Upper lobe of left lung (tissue), 6 donors: ENCODE data around the gene SEC16B. TPM values are rescaled to one million over a fixed set of nuclear protein-coding genes. Genes with fewer than 3 reads are reported as not detected.

Source experiments
- ATAC-seq, 2 donors: fragments of 200-7000 bp; cut with Tn5 transposase; one replicate each; pipeline ENCODE4 v1.9.1; 2022; ENCODE audit warnings: mild to moderate bottlenecking in 2 of 2, moderate library complexity in 2 of 2; ENCODE audit not compliant: low FRiP score in 2 of 2
- DNase-seq, 2 donors: peaks; one replicate each; pipeline ENCODE4 v3.0.0-alpha.2; 2019 to 2020
- H3K27ac ChIP-seq, 4 donors: fragments of 200-600 bp; sonication (generic); one replicate each; pipeline ENCODE4 v1.5.1; 2016 to 2019
- H3K27me3 ChIP-seq, 4 donors: fragments of 200-600 bp; sonication (generic); one replicate each; pipeline ENCODE4 v1.5.1; 2017 to 2019
- H3K36me3 ChIP-seq, 4 donors: fragments of 200-600 bp; sonication (generic); one replicate each; pipeline ENCODE4 v1.5.1; 2016 to 2019
- H3K4me1 ChIP-seq, 4 donors: fragments of 200-600 bp; sonication (generic); one replicate each; pipeline ENCODE4 v1.5.1; 2018 to 2019
- H3K4me3 ChIP-seq, 4 donors: fragments of 200-600 bp; sonication (generic); one replicate each; pipeline ENCODE4 v1.5.1; 2017 to 2019; ENCODE audit warnings: mild to moderate bottlenecking in 2 of 4, moderate library complexity in 1 of 4
- H3K9me3 ChIP-seq, 4 donors: fragments of 200-600 bp; sonication (generic); one replicate each; pipeline ENCODE4 v1.5.1; 2018 to 2019
- EP300 ChIP-seq, 4 donors: sonication (generic); formaldehyde crosslinking; IDR thresholded peaks; one replicate each; pipeline ENCODE4 v1.5.1; 2017; ENCODE audit warnings: antibody characterized with exemption in 4 of 4, control low read depth in 2 of 4
- POLR2A ChIP-seq, 4 donors: fragments of 450-650 bp; IDR thresholded peaks; one replicate each; pipeline ENCODE4 v1.5.1; 2016 to 2017; ENCODE audit warnings: antibody characterized with exemption in 4 of 4, mild to moderate bottlenecking in 2 of 4
- POLR2AphosphoS5 ChIP-seq, 2 donors: sonication (generic); formaldehyde crosslinking; IDR thresholded peaks; one replicate each; pipeline ENCODE4 v1.5.1; 2017; ENCODE audit warnings: antibody characterized with exemption in 2 of 2
- WGBS, 2 donors: methylation state at CpG; one replicate each; pipeline ENCODE4 v1.1.5; 2017 to 2018; 5-methylcytosine and 5-hydroxymethylcytosine counted together
- total RNA-seq, 6 donors: library from RNA; depleted of rRNA in 4 of 6; stranded (reverse); fragments of >200 nt in 4 of 6; gene quantifications; one replicate each; pipeline versions ENCODE4 v1.1.0 to v1.2.1, GENCODE V29; 2016 to 2021
- TF ChIP-seq, protein P1 (sequence below), 6 experiments: fragments of 450-650 bp in 4 of 6; fragments of 200-600 bp in 2 of 6; sonication (generic) in 2 of 6; IDR thresholded peaks; one replicate each; pipeline ENCODE4 v1.5.1; 2016 to 2019; ENCODE audit warnings: antibody characterized with exemption in 6 of 6
- donor health status: DM: no; HTN: no; CAD: no; lungs with moderate emphysema.
- donor health status: DM: no; HTN: yes; CAD: no; lungs with severe emphysema.

SEC16B gene
- total RNA-seq, 6 donors from 2014 or later = 1.3 to 26.2 (median 3.1) TPM

DNA sequence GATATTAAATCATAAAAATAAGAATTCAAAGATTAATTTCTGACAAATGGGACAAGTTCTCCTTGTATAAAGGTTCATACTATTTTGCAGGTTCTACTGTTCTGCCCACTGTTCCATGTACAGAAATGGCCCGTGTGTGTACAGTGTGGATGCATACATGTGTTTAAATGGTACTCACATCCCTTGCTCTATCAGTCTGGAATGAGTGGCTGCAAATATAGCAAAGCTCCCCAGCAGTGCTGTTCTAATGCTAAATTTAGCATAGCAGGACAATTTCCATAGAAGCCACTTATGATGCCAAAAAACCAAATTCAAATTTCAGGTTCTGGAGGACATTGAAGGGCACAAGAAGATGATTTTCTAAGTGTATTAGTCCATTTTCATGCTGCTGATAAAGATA, 9.4 kb upstream of the SEC16B start:
- TF ChIP-seq EP300 (IDR thresholded peaks at IDR 0.05) (no peak), POLR2AphosphoS5 (IDR thresholded peaks at IDR 0.05) (no peak), POLR2A (IDR thresholded peaks at IDR 0.05) (no peak)
- TF ChIP-seq, protein P1, sequence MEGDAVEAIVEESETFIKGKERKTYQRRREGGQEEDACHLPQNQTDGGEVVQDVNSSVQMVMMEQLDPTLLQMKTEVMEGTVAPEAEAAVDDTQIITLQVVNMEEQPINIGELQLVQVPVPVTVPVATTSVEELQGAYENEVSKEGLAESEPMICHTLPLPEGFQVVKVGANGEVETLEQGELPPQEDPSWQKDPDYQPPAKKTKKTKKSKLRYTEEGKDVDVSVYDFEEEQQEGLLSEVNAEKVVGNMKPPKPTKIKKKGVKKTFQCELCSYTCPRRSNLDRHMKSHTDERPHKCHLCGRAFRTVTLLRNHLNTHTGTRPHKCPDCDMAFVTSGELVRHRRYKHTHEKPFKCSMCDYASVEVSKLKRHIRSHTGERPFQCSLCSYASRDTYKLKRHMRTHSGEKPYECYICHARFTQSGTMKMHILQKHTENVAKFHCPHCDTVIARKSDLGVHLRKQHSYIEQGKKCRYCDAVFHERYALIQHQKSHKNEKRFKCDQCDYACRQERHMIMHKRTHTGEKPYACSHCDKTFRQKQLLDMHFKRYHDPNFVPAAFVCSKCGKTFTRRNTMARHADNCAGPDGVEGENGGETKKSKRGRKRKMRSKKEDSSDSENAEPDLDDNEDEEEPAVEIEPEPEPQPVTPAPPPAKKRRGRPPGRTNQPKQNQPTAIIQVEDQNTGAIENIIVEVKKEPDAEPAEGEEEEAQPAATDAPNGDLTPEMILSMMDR (IDR thresholded peaks at IDR 0.05) = no peak
- Histone ChIP-seq H3K27ac (no peak overlapping the region), H3K4me3 (no peak overlapping the region), H3K27me3 (no peaks in the 10 kb centered on the region), H3K4me1 (no peaks in the 10 kb centered on the region), H3K36me3 (peaks cover 0 to 2% (median 0%) of the 10 kb centered on the region in 4 donors), H3K9me3 (no peaks in the 10 kb centered on the region)
- no peak for DNase-seq
- ATAC-seq = no peak
- 96 to 100% methylated on average over 1 of the region's 1 CpG for WGBS, 2 donors

DNA sequence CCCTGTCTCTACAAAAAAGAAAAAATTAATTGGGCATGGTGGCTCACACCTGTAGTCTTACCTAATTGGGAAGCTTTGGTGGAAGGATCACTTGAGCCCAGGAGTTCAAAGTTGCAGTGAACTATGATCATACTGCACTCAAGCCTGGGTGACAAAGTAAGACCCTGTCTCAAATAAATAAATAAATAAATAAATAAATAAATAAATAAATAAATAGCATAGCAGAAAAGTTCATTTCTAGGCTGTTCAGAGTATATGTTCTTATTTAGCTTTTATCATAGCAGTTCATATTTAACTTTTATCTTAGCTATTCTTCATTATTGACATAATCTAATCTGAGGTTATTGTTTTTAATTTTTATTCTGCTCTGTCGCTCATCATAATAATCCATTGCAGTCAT, 8.7 kb upstream of the SEC16B start:
- DNase-seq (no peak), ATAC-seq (no peak)
- Histone ChIP-seq H3K9me3 (no peaks in the 10 kb centered on the region), H3K4me1 (no peaks in the 10 kb centered on the region), H3K27ac (no peak overlapping the region), H3K4me3 (no peak overlapping the region), H3K36me3 (peaks cover 0 to 2% (median 0%) of the 10 kb centered on the region in 4 donors), H3K27me3 (no peaks in the 10 kb centered on the region)
- 94 to 100% methylated on average over 1 of the region's 1 CpG for WGBS, 2 donors
- TF ChIP-seq, protein P1 (IDR thresholded peaks at IDR 0.05) = no peak
- TF ChIP-seq POLR2AphosphoS5 (IDR thresholded peaks at IDR 0.05) = no peak
- no peak for TF ChIP-seq EP300 (IDR thresholded peaks at IDR 0.05)
- TF ChIP-seq POLR2A (IDR thresholded peaks at IDR 0.05) = no peak

DNA sequence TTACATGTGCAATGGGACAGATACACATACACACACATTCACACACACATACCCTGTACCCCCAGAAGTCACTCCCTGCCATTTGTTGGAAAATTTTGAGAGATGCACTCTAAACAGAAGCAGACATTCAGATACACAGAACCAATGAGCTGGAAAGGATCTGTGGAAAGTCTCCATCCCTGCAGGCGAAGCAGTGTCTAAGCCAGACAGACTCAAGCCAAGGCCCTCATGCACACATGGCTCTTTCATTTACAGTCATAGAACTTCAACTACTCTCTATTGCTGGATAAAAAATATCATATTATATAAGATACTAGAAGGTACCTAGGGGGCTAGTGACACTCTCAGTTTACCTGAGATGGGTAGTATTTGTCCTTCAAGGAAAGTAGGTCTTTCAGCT, 7.3 kb upstream of the SEC16B start:
- TF ChIP-seq EP300 (IDR thresholded peaks at IDR 0.05) (no peak), POLR2AphosphoS5 (IDR thresholded peaks at IDR 0.05) (no peak), POLR2A (IDR thresholded peaks at IDR 0.05) (no peak)
- TF ChIP-seq, protein P1 (IDR thresholded peaks at IDR 0.05) = no peak
- no peak for ATAC-seq
- no peak for DNase-seq
- H3K27me3 ChIP-seq = no peaks in the 10 kb centered on the region
- H3K4me3 ChIP-seq = no peak overlapping the region
- no peaks in the 10 kb centered on the region for H3K4me1 ChIP-seq
- H3K27ac ChIP-seq = no peak overlapping the region
- peaks cover 0 to 2% (median 0%) of the 10 kb centered on the region in 4 donors for H3K36me3 ChIP-seq
- 80 to 92% methylated on average over 1 of the region's 1 CpG for WGBS, 2 donors
- H3K9me3 ChIP-seq = no peaks in the 10 kb centered on the region

DNA sequence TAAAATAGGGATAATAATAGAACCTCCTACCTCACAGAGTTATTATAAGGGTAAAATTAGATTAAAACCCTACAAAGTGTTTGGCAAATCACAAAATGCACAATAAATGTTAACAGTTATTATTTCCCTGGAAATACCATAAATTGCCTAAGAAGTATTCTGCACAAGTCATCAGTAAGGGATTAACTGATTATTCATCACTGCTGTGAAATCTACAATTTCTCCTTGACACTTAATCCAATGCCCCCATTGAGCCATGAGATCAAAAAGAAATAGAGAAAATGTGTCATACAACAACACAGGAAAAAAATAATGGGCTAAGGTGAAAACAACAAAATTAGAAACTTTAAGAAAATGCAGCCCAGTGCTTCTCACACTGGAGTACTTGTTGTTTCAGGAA, 6.7 kb upstream of the SEC16B start:
- Histone ChIP-seq H3K9me3 (no peaks in the 10 kb centered on the region), H3K4me3 (no peak overlapping the region), H3K27ac (no peak overlapping the region), H3K36me3 (peaks cover 0 to 2% (median 0%) of the 10 kb centered on the region in 4 donors), H3K4me1 (no peaks in the 10 kb centered on the region), H3K27me3 (no peaks in the 10 kb centered on the region)
- ATAC-seq (no peak), DNase-seq (no peak)
- TF ChIP-seq POLR2AphosphoS5 (IDR thresholded peaks at IDR 0.05) = no peak

DNA sequence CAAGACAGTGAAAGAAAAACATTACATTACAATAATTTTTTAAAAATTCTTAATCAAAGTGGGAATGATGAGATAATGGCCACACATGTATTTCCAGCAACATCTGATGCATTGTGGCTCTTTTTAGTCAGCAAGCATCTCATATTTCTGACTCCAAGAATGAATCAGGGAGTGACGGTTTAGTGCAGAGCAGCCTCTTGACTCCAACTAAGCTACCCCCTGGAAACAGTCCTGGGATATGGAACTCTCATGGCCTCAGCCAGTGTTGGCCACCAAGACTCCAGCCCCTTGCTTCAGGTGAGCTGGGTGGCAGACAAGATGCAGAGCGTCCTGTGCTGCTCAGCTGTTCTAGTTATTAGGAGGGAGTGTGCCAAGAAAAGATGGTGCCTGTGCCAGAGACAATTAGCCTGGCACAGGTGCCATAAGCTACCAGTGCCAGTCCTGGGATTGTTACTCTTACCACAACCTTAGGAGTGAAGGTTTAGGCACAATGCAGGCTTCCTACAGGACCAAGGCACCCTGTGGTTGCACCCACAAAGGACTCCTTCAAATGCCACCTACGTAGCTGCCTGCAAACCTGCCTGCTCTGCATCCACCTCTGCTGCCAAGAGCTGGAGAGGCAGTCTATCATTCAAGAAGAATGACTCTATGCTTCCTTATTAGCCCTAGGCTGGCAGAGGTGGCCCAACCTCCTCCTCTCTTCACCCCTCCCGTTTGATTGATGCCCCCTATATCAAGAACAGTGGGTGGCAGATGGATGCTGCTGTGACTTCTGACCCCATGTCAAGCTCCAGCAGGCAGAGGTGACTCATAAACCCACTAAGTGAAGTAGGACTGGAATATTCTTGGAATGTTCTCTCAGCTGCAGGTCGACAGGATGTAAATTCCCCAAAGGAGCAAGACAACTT, 6.0 kb upstream of the SEC16B start:
- Histone ChIP-seq H3K4me1 (no peaks in the 10 kb centered on the region), H3K36me3 (peaks cover 0 to 2% (median 0%) of the 10 kb centered on the region in 4 donors), H3K9me3 (no peaks in the 10 kb centered on the region), H3K4me3 (no peak overlapping the region), H3K27ac (no peak overlapping the region), H3K27me3 (no peaks in the 10 kb centered on the region)
- DNase-seq (no peak), ATAC-seq (no peak)
- 69 to 85% methylated on average over 4 to 5 of the region's 5 CpGs for WGBS, 2 donors
- TF ChIP-seq, protein P1 (IDR thresholded peaks at IDR 0.05) = no peak
- TF ChIP-seq EP300 (IDR thresholded peaks at IDR 0.05) = no peak
- no peak for TF ChIP-seq POLR2A (IDR thresholded peaks at IDR 0.05)
- no peak for TF ChIP-seq POLR2AphosphoS5 (IDR thresholded peaks at IDR 0.05)
